Stomach (tissue), 9 donors: ENCODE results near the gene NDEL1. TPM values are rescaled to one million over a fixed set of nuclear protein-coding genes. Genes with fewer than 3 reads are reported as not detected.

Experiments
- DNase-seq, 2 donors: peaks; one replicate each; pipeline versions ENCODE4 v3.0.0 to v3.0.0-alpha.2; 2013 to 2019
- H3K27ac ChIP-seq, 5 donors: fragments of 200-600 bp in 4 of 5; sonication (generic) in 4 of 5; one replicate each; pipeline ENCODE4 v1.5.1; 2013 to 2019; ENCODE audit warnings: mild to moderate bottlenecking in 1 of 5, moderate library complexity in 1 of 5
- H3K27me3 ChIP-seq, 3 donors: fragments of 200-600 bp; sonication (generic); one replicate each; pipeline ENCODE4 v1.5.1; 2017 to 2019; ENCODE audit warnings: mixed run types in 1 of 3
- H3K36me3 ChIP-seq, 4 donors: fragments of 200-600 bp; sonication (generic); 1 replicate in 3 of 4; 2 replicates in 1 of 4; pipeline ENCODE4 v1.5.1; 2016 to 2019
- H3K4me1 ChIP-seq, 4 donors: fragments of 200-600 bp; sonication (generic); one replicate each; pipeline ENCODE4 v1.5.1; 2016 to 2019
- H3K4me3 ChIP-seq, 4 donors: fragments of 200-600 bp; sonication (generic) in 3 of 4; one replicate each; pipeline ENCODE4 v1.5.1; 2016 to 2019; ENCODE audit warnings: mild to moderate bottlenecking in 1 of 4
- H3K9me3 ChIP-seq, 4 donors: fragments of 200-600 bp; sonication (generic); one replicate each; pipeline ENCODE4 v1.5.1; 2016 to 2019
- CTCF ChIP-seq, 7 experiments: fragments of 450-650 bp in 4 of 7; fragments of 200-600 bp in 3 of 7; sonication (generic) in 3 of 7; IDR thresholded peaks; one replicate each; pipeline ENCODE4 v1.5.1; 2016 to 2019; ENCODE audit warnings: antibody characterized with exemption in 7 of 7, control low read depth in 2 of 7, mild to moderate bottlenecking in 1 of 7
- EP300 ChIP-seq: sonication (generic); formaldehyde crosslinking; IDR thresholded peaks from one replicate; pipeline ENCODE4 v1.6.1; 2017; ENCODE audit warnings: antibody characterized with exemption
- POLR2A ChIP-seq, 4 donors: fragments of 450-650 bp; IDR thresholded peaks; one replicate each; pipeline ENCODE4 v1.6.1; 2016; ENCODE audit warnings: antibody characterized with exemption in 4 of 4, control low read depth in 2 of 4, mild to moderate bottlenecking in 1 of 4, moderate library complexity in 1 of 4
- POLR2AphosphoS5 ChIP-seq, 3 donors: sonication (generic); formaldehyde crosslinking; IDR thresholded peaks; one replicate each; pipeline ENCODE4 v1.6.1; 2016; ENCODE audit warnings: antibody characterized with exemption in 3 of 3
- WGBS, 5 donors: extraction: QIAGEN DNeasy Blood & Tissue Kit in 3 of 5; methylation state at CpG; one replicate each; pipeline versions ENCODE4 v1.1.5 to v1.1.7; 2013 to 2018; 5-methylcytosine and 5-hydroxymethylcytosine counted together
- intact Hi-C: fragments of 100-400 bp; cut with DNase I; formaldehyde crosslinking; loops from one replicate; pipeline ENCODE4 v1.15.1; 2023; ENCODE audit warnings: low total_unique reads
- polyA plus RNA-seq, 3 donors: library from polyadenylated mRNA; stranded (reverse); fragments of 200-250 nt; gene quantifications; one replicate each; pipeline ENCODE4 v1.2.3, GENCODE V29; 2013
- total RNA-seq, 5 donors: library from RNA; depleted of rRNA; stranded (reverse); fragments of >200 nt; gene quantifications; one replicate each; pipeline versions ENCODE4 v1.1.0 to v1.2.3, GENCODE V29; 2014 to 2016
- donor health status: healthy with polysubstance abuse.
- donor health status: Bipolar disorder and iron deficiency.
- donor health status: healthy.

Gene NDEL1
- total and polyA plus RNA-seq, 8 donors: 12.8 to 102 (median 42.9) TPM

DNA sequence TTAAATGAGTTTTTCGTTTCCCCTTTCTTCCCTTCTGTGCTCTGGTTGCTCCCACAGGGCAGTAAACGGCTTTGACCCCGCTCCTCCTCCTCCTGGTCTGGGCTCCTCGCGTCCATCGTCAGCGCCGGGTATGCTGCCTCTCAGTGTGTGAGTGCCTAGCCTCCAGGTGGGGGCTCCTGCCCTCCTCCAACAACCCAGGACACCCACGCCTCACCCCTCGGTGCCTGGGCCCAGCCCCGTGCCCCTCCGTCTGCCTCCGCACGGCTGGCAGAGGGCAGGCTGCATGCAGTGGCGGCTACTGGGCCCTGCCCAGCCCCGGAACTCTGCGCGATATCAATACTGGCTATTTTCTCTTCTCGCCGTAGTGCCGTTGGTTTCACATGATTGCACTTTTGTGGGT, 31.2 kb downstream of the NDEL1 start:
- TF ChIP-seq CTCF (IDR thresholded peaks at IDR 0.05) (no peak), POLR2A (IDR thresholded peaks at IDR 0.05) (no peak), POLR2AphosphoS5 (IDR thresholded peaks at IDR 0.05) (no peak), EP300 (no peak)
- no peak for DNase-seq
- Histone ChIP-seq H3K4me1 (peaks cover 0 to 41% (median 20%) of the 10 kb centered on the region in 4 donors), H3K9me3 (no peaks in the 10 kb centered on the region), H3K4me3 (no peak overlapping the region), H3K27me3 (no peaks in the 10 kb centered on the region), H3K36me3 (peaks cover 43 to 97% (median 90%) of the 10 kb centered on the region in 4 donors), H3K27ac (no peak overlapping the region)
- intact Hi-C loops: no loop called here
- 91 to 95% (median 93%) methylated on average over 21 of the region's 21 CpGs for WGBS, 5 donors

DNA sequence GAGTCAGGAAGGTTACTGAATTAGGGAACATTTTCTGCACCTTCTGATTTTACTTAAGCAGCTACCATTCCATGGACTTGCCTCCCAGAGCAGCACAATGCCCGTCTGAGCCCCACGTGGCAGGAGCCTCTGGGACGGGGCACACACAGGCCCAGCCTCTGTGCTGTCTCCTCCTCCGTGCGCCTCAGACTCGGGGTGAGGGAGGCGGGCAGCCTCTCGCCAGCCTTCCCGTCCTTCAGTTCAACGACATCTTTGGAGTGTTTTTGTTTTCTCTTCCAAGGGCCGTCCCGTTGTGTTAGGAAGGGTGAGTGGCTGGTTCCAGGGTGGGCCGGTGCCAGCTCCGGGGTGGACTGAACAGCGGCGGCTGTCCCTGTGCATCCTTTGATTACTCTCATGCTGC, 31.8 kb downstream of the NDEL1 start:
- peaks cover 44 to 97% (median 90%) of the 10 kb centered on the region in 4 donors for H3K36me3 ChIP-seq
- no peak for TF ChIP-seq POLR2AphosphoS5 (IDR thresholded peaks at IDR 0.05)
- TF ChIP-seq POLR2A (IDR thresholded peaks at IDR 0.05): no peak
- H3K4me1 ChIP-seq: peaks cover 0 to 41% (median 20%) of the 10 kb centered on the region in 4 donors
- no peaks in the 10 kb centered on the region for H3K9me3 ChIP-seq
- intact Hi-C loops: no loop called here
- no peak overlapping the region for H3K4me3 ChIP-seq
- no peak for DNase-seq
- H3K27ac ChIP-seq: no peak overlapping the region
- H3K27me3 ChIP-seq: no peaks in the 10 kb centered on the region
- WGBS, 5 donors: 74 to 84% (median 77%) methylated on average over 16 of the region's 16 CpGs

DNA sequence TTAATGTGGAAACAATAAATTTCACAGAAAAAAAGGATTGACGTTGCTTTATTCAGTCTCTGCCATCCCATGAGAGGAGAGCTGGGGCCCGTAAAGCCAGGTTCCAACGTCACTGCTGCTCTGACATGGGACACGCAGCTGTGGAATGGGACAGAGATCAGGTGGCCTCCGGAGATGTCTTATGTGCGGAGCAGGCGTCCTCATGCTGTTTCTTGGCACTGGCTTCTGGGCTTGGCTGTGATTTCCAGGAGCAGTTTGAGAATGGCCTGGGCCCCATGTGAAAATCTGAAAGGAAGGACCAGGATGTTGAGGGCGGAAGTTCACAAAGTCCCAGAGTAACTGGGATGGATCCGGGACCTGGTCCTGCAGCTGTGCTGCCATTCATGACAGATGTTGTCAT, 32.4 kb downstream of the NDEL1 start:
- peak in 1 of 2 donors; percentile 42 for DNase-seq
- Histone ChIP-seq H3K36me3 (peaks cover 44 to 97% (median 90%) of the 10 kb centered on the region in 4 donors), H3K9me3 (no peaks in the 10 kb centered on the region), H3K4me1 (peaks cover 0 to 41% (median 20%) of the 10 kb centered on the region in 4 donors), H3K27ac (no peak overlapping the region), H3K4me3 (no peak overlapping the region), H3K27me3 (no peaks in the 10 kb centered on the region)
- WGBS, 5 donors: 75 to 86% (median 80%) methylated on average over 9 of the region's 9 CpGs
- intact Hi-C loops: no loop called here
- no peak for TF ChIP-seq CTCF (IDR thresholded peaks at IDR 0.05)
- no peak for TF ChIP-seq POLR2A (IDR thresholded peaks at IDR 0.05)
- TF ChIP-seq EP300: no peak
- TF ChIP-seq POLR2AphosphoS5 (IDR thresholded peaks at IDR 0.05): no peak

DNA sequence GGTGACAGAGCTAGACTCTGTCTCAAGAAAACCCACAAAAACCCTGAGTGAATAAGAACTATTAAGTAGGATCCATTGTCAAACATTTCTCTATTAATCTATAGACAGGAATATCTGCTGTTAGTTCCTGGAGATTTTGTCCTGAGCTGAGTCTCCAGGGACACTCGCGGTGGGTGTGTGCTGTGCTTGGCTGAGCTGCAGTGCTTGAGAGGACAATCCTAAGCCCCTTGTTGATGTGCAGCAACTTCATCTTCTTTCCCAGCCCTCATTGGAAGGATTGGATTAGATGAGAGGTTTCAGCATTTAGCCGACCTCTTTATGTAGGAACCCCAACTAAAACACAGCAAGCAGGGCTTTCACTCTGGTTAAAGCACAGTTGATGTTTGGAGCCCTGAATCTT, 33.3 kb downstream of the NDEL1 start:
- Histone ChIP-seq H3K36me3 (peaks cover 41 to 97% (median 90%) of the 10 kb centered on the region in 4 donors), H3K4me3 (no peak overlapping the region), H3K27me3 (no peaks in the 10 kb centered on the region), H3K9me3 (no peaks in the 10 kb centered on the region), H3K4me1 (peaks cover 0 to 41% (median 20%) of the 10 kb centered on the region in 4 donors), H3K27ac (peak overlapping the region in 1 of 5 donors; percentile 28)
- WGBS, 5 donors: 73 to 92% (median 86%) methylated on average over 3 of the region's 3 CpGs
- no peak for DNase-seq
- intact Hi-C loops: no loop called here
- no peak for TF ChIP-seq POLR2A (IDR thresholded peaks at IDR 0.05)
- TF ChIP-seq POLR2AphosphoS5 (IDR thresholded peaks at IDR 0.05): no peak
- no peak for TF ChIP-seq CTCF (IDR thresholded peaks at IDR 0.05)

DNA sequence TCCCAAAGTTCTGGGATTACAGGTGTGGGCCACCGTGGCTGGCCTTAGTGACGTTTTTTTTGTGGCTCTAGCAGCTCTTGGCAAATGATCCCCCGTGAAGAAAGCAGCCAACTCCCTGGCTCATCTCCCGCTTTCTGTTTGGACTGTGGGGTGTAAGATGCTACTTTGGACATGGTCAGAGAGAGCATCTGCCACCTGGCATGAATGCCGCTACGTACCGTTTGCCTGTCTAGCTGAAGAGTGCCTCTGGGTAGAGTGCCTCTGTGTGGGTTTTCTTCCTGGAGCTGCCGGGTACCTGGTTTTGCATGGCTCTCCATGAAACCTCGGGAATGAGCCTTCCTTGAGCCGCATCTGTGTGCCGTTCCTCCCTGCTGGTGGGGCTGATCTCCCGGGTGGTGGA, 34.3 kb downstream of the NDEL1 start:
- Histone ChIP-seq H3K4me3 (no peak overlapping the region), H3K4me1 (peaks cover 0 to 35% (median 13%) of the 10 kb centered on the region in 4 donors), H3K27ac (peak overlapping the region in 2 of 5 donors; percentile 3 to 55), H3K36me3 (peaks cover 41 to 97% (median 90%) of the 10 kb centered on the region in 4 donors), H3K9me3 (no peaks in the 10 kb centered on the region), H3K27me3 (no peaks in the 10 kb centered on the region)
- intact Hi-C loops: no loop called here
- WGBS, 5 donors: 85 to 90% (median 86%) methylated on average over 10 to 12 of the region's 12 CpGs
- no peak for DNase-seq
- TF ChIP-seq POLR2AphosphoS5 (IDR thresholded peaks at IDR 0.05) (no peak), EP300 (no peak), CTCF (IDR thresholded peaks at IDR 0.05) (no peak), POLR2A (IDR thresholded peaks at IDR 0.05) (no peak)
